HL-60 (cell line): Measurements from ENCODE around the gene OR1E2.
"Not testable (repeated sequence)": the region's sequence is repeated elsewhere in the genome, so short reads cannot be mapped to it uniquely, and the experiment has no call there.

Experiments used
- DNase-seq, 2 experiments: peaks; one replicate each; pipeline ENCODE4 v3.0.0-alpha.2; 2010 to 2020; ENCODE audit warnings: low read depth in 1 of 2, low spot score in 1 of 2
- H3K27ac ChIP-seq: fragments of 250-450 bp; sonication (Bioruptor Pico); replicated peaks from 2 replicates; pipeline ENCODE4 v1.5.1; 2020; ENCODE audit warnings: mild to moderate bottlenecking, moderate library complexity
- H3K27me3 ChIP-seq: fragments of 250-450 bp; sonication (Bioruptor Pico); 2 replicates; pipeline ENCODE4 v1.5.1; 2021; ENCODE audit warnings: mild to moderate bottlenecking, moderate library complexity; ENCODE audit not compliant: insufficient read depth, poor library complexity, severe bottlenecking
- H3K4me3 ChIP-seq: replicated peaks from 2 replicates; pipeline ENCODE4 v1.5.1; 2011; ENCODE audit warnings: mild to moderate bottlenecking, control low read depth, low read length; ENCODE audit not compliant: insufficient read depth
- CTCF ChIP-seq: IDR thresholded peaks from one replicate; pipeline ENCODE4 v1.5.1; 2011; ENCODE audit warnings: low read length, control low read depth, inconsistent platforms; ENCODE audit not compliant: insufficient read depth
- GABPA ChIP-seq: IDR thresholded peaks from 2 replicates; pipeline ENCODE4 v1.6.1; 2012; ENCODE audit warnings: low read depth
- POLR2AphosphoS5 ChIP-seq: IDR thresholded peaks from 2 replicates; pipeline ENCODE4 v1.6.1; 2012; ENCODE audit warnings: low read depth
- REST ChIP-seq: IDR thresholded peaks from 2 replicates; pipeline ENCODE4 v1.6.1; 2012; ENCODE audit warnings: low read depth; ENCODE audit not compliant: insufficient replicate concordance
- SPI1 ChIP-seq: IDR thresholded peaks from 2 replicates; pipeline ENCODE4 v1.6.1; 2012; ENCODE audit warnings: low read depth, mild to moderate bottlenecking, borderline replicate concordance

Gene OR1E2

GRCh38 chr17:3433215-3433614, 426 bp downstream of the OR1E2 start:
- DNase-seq, result peak; percentile 16 to 69
- H3K27ac ChIP-seq, H3K27me3 ChIP-seq, H3K4me3 ChIP-seq: not testable (repeated sequence)
- TF ChIP-seq REST, result peak; percentile 92
- peak; percentile 67 for TF ChIP-seq POLR2AphosphoS5

- no peak for DNase-seq
- Histone ChIP-seq H3K27ac (no peak overlapping the region), H3K27me3 (no peaks in the 10 kb centered on the region), H3K4me3 (no peak overlapping the region)
- TF ChIP-seq GABPA, result no peak
- no peak for TF ChIP-seq CTCF
Observed at GRCh38 chr17:3418222-3418621, 15.4 kb downstream of the OR1E2 start.

GRCh38 chr17:3415610-3416009, 18.0 kb downstream of the OR1E2 start:
- H3K4me3 ChIP-seq, result no peak overlapping the region
- no peak overlapping the region for H3K27ac ChIP-seq
- no peak for DNase-seq
- no peaks in the 10 kb centered on the region for H3K27me3 ChIP-seq
- TF ChIP-seq GABPA (no peak), SPI1 (no peak), POLR2AphosphoS5 (no peak)

- H3K4me3 ChIP-seq, DNase-seq, H3K27ac ChIP-seq, H3K27me3 ChIP-seq: not testable (repeated sequence)
Observed at GRCh38 chr17:3412216-3412615, 21.4 kb downstream of the OR1E2 start.

- Histone ChIP-seq H3K27ac (no peak within 1 kb of the TSS), H3K27me3 (no peaks in the 10 kb centered on the region), H3K4me3 (no peak within 1 kb of the TSS)
- TF ChIP-seq GABPA (no peak), SPI1 (no peak), POLR2AphosphoS5 (no peak), CTCF (no peak), REST (no peak)
- DNase-seq, result no peak
Observed at GRCh38 chr17:3411070-3411469, 22.6 kb downstream of the OR1E2 start, which contains the start of gene OR3A3. TSS of gene OR3A3 (plus strand) at chr17:3411370.

GRCh38 chr17:3403856-3404255, 29.8 kb downstream of the OR1E2 start:
- not testable (repeated sequence) for H3K27me3 ChIP-seq, H3K27ac ChIP-seq, DNase-seq, H3K4me3 ChIP-seq
